Activated CD4-positive, CD25-positive, alpha-beta regulatory T cell treated with anti-CD3 and anti-CD28 coated beads, Interleukin-2, amount 50 U/mL, for 24 hours (primary cell): ENCODE data around the gene MAPK13.
"Not testable (repeated sequence)": the region's sequence is repeated elsewhere in the genome, so short reads cannot be mapped to it uniquely, and the experiment has no call there.

Source experiments
- ATAC-seq, 2 donors: fragments of 150-1000 bp; cut with Tn5 transposase; one replicate each; pipeline ENCODE4 v1.10.0; 2021; ENCODE audit warnings: mild to moderate bottlenecking in 1 of 2, moderate library complexity in 1 of 2

Gene MAPK13

GRCh38 chr6:36128793-36129192 is 1.5 kb upstream of the MAPK13 start:
- ATAC-seq: no peak

DNA sequence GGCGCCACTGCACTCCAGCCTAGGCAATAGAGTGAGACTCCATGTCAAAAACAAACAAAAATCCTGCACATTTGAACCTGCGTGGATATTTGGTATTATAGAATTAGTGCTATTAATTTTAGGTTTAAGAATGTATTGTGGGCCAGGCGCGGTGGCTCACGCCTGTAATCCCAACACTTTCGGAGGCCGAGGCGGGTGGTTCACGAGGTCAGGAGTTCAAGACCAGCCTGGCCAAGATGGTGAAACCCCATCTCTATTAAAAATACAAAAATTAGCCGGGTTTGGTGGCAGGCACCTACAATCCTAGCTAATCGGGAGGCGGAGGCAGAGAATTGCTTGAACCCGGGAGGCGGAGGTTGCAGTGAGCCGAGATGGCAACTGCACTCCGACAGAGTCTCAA is 979 bp upstream of the MAPK13 start:
- ATAC-seq: not testable (repeated sequence)

DNA sequence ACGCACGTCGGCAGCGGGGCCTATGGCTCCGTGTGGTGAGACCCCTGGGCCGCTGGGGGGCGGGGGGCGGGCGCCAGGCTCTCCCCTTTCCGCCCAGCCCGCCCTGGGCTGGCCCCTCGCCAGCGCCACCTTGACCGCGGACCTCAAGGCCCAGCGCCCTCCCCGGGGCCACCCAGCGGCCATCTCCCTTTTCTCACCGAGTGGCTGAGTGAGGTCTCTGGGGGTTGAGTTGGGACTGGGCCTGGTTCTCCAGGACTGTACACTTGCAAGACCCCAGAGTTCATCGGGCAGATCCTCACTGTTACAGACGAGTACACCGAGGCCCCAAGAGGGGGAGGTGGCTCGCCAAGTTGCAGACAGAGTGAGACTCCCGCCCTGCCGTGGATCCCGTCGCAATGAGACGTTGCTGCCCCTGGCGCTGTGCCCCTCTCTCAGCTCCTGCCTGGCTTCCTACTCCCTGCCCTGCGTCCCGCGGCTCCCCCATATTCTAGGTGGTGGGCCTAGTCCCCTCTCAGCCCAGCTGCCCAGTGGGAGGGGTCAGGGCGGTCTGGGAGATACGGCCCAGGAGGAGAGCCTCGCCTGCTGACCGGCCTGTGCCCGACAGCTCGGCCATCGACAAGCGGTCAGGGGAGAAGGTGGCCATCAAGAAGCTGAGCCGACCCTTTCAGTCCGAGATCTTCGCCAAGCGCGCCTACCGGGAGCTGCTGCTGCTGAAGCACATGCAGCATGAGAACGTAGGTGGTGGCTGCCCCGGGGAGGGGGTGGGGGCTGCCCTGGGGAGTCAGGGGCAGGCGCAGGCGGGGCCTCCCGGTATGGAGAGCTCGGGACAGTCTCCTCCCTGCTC is 576 bp downstream of the MAPK13 start:
- peak; percentile 62 to 66 for ATAC-seq

GRCh38 chr6:36131511-36132245 is 1.4 kb downstream of the MAPK13 start:
- peak; percentile 85 to 86 for ATAC-seq

GRCh38 chr6:36132246-36132895 is 2.1 kb downstream of the MAPK13 start:
- ATAC-seq: no peak

DNA sequence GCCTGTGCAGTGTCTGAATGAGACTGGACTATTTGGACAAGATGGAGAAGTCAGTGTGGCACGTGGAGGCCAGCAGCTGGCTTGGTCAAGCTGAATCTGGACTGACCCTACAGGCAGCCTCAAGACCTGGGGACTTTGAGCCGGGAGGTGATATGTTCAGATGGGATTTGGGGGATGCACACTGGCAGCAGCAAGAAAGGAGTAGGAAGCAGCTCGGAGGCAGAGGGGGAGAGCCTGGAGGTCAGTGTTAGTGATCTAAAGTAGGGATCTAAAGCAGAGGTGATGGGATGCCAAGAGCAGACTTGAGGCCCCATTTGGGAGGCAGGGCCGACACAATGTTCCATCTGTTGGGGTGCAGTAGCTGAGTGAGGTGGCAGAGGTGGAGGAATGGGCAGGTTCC is 2.8 kb downstream of the MAPK13 start:
- ATAC-seq: no peak

DNA sequence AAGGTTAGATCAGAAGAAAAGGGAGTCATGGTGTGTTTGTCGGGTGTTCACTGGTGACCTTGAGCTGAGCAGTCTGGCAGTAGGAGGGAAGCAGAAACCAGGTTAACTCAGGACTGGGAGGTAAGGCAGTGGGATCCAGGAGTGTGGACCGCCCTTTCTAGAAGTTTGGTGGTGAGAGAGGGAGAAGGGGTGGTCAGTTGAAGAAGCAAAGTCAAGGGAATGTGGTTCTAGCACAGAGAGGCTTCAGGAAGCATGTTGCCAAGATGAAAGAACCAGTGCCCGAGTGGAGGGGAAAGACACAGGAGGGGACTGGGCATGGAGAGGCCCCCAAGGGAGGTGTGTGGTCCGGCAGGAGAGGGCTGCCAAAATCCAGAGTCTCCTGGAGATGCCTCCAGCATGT is 3.6 kb downstream of the MAPK13 start:
- no peak for ATAC-seq

GRCh38 chr6:36135053-36135731 is 4.9 kb downstream of the MAPK13 start:
- no peak for ATAC-seq

DNA sequence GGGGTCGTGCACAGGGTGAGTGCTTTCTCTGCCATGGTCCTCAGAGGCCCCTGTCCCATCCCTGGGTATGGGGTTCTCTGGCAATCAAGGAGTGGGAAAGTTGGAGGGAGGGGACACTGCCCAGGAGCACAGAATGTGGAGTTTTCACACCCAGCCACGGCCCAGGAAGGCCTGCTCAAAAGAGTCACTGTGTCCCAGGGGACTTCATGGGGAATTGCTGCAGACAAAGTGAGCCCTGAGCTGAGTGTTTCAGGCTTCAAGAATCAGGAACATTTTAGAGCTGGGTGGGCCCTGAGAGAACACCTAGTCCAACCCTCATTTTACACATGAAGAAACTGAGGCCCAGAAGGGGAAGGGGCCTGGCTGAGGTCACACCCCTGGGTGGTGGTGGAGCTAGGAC is 5.7 kb downstream of the MAPK13 start:
- no peak for ATAC-seq

- no peak for ATAC-seq
Observed at GRCh38 chr6:36136551-36136950, 6.2 kb downstream of the MAPK13 start.

- ATAC-seq: no peak
Observed at GRCh38 chr6:36138667-36139066, 8.4 kb downstream of the MAPK13 start.

DNA sequence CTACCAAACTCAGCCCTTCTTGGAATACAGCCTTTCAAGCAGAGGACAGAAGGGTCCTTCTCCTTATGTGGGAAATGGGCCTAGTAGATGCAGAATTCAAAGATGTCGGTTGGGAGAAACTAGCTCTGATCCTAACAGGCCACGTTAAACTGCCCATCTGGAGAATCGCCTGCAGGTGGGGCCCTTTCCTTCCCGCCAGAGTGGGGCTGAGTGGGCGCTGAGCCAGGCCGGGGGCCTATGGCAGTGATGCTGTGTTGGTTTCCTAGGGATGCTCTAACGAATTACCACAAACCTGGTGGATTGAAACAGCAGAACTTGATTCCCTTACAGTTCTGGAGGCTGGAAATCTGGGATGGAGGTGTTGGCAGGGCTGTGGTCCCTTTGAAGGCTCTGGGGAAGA is 9.1 kb downstream of the MAPK13 start:
- no peak for ATAC-seq

GRCh38 chr6:36139991-36140710 is 9.8 kb downstream of the MAPK13 start:
- ATAC-seq: no peak

DNA sequence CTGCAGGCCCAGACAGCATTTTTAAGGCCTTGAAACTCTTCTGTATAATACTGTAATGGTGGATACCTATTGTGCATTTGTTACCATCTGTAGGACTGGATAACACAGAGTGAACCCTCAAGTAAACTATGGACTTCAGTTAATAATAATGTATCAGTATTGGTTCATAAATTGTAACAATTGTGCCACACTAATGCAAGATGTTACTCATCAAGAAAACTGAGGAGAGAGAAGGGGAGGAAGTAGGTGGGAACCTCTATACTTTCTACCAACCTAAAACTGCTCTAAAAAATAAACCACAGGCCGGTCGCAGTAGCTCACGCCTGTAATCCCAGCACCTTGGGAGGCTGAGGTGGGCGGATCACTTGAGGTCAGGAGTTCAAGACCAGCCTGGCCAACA is 10.8 kb downstream of the MAPK13 start:
- peak in 1 of 2 donors; percentile 35 for ATAC-seq

- no peak for ATAC-seq
Observed at GRCh38 chr6:36141961-36142360, 11.6 kb downstream of the MAPK13 start.

DNA sequence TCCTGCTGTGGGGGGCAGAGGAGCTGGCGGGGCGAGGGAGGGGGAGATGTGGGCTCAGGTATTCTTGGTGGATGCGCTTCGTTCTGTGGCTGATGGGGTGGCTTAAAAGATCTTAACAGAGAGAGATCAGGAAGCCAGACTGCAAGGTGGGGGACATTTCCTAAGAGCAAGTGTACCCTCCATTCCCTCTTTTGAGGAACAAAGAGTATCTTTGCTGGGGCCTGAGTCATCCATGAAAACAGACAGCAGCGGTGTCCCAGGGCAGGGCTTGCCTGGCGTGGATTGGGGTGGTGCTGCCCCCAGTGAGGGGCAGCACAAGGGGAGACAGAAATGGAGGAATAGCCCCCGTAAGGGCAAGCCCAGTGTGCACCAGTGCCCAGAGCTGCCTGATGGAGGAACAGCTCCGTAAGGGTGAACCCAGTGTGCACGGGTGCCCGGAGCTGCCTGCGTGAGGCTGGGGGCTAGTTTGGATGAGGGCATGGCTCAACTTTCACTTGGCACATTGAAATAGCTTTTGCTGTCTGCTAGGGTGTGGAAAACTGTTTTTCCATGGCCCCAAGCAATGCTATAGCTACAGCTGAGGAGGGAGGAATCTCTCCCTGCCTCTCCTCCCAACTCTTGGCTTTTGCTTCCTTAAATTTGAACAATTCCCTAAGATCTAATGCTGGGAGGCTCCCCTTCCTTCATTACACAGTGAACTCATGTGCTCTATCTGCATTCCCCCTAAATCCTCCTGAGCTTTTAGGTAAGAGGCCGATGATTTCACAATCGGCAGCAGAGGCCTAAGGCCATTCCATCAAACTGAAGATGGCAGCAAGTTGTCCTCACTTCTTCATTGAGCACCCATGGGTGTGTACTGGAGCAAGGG is 12.9 kb downstream of the MAPK13 start:
- ATAC-seq: no peak

DNA sequence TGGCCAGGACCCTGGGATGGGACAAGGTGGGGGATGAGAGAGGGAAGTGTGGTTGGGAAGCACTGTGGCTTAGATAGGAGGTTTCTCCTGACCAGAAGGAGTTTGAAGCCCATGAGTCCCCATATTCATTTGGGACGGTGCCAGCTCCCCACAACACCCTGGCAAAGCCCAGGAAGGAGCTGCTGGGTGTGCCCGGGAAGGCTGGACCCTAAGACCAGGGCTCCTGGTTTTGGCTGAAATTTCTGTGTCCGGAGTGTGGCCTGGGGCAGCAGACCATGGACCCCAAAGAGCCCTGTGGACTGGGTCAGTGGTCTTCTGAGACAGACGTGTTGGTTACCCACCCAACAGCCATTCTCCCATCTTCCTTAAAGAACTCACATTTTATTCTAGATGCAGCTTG is 15.2 kb downstream of the MAPK13 start:
- no peak for ATAC-seq

DNA sequence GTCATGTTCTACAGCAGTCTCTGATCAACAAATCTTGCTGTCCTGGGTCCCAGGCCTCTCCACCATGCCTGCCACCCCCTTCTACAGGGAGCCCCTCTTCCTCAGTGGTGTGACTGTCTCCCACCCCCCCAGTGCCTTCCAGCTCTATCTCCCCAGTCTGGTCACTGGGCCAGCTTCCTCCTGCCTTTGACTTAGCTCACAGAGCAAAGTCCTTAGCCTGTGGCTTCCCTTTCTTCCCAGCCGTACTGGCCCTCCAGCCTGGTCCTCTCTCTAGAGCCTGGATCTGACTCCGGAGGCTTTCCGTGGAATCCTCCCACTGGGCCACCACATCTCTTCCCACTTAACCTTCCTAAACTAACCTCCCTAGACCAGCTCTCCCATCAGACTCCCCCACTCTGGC is 17.0 kb downstream of the MAPK13 start:
- ATAC-seq: no peak

DNA sequence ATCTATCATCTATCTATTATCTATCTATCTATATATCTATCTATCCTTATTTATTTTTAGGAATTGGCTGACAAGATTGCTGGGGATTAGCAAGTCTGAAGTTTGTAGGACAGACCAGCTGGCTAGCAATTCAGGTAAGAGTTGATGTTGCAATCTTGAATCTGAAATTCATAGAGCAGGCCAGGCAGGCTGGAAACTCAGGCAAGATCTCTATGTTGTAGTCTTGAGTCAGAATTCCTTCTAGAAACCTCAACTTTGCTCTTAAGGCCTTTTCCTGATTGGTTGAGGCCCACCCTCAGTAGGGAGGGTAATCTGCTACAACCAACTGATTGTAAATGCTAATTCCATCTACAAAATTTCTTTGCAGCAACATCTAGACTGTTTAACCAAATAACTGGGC is 19.2 kb downstream of the MAPK13 start:
- no peak for ATAC-seq

DNA sequence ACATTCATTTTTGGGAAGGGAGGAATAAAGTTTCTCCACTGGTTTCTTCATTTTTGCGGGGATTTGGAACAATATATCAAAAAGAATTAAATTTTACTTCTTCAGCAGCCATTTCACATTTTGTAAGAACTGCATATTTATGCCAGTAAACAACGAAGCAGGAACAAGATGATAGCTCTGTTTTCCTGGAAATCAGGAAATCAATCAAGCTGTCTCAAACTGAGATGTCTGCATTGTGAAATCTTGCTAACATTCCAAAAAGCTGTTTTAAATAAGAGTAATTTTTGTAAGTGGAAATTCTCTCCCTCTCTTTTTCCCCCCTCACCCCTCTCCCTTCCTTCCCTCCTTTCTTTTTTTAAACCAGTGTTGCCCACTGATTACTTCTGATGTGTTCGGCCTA is 20.0 kb downstream of the MAPK13 start:
- ATAC-seq: no peak

DNA sequence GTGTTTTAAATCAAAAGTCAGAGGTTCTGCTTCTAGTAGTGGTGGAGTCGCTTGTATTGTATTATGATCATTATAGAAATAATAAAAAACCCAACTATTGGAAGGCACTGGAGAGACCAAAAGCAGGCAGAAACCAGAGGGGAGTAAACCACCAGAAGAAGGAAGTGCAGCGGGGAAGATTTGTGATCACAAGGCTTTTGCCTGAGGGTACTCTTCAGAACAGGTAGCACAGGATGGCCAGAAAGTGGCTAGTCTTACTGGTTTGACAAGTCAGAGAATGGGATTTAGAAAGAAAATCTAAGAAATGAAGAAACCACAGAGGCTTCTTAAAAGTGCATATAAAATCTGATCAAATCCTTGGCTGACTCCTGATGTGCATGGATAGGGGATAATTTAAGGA is 24.0 kb downstream of the MAPK13 start:
- no peak for ATAC-seq
